Measurements from ENCODE around the gene JPT2.

Gene JPT2

DNA sequence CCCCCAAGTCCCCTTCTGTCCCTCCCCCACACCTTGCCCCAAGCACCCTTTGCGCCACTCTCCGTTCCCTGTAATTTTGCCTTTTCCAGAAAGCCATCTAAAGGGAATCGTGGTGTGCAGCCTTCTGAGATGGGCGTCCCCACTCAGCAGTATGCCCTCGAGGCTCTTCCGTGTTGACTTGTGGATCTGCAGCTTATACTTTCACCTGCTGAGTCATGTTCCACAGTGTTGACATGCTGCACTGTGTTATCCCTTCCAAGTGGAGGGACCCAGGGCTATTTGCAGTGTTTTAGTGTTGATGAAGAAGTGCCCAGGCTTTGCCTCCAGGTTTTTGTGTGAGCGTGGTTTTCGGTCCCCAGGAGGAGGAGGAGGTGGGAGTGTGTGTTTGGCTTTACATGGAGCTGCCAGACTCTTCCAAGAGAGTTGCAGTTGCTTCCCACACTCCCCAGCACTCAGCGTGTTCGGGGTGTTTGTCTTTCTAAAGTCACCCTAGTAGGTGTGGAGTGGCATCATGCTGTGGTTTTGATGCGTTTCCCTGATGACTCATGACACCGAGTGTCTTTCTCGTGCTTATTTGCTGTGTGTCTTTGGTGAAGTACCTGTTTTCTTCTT is 32.1 kb upstream of the JPT2 start:
- peak; percentile 29 for DNase-seq
- H3K4me3 ChIP-seq (ENCODE audit: low read depth, low read length) = no peak overlapping the region
- no peak for TF ChIP-seq CTCF (IDR thresholded peaks at IDR 0.05; ENCODE audit: low read depth, low read length, missing control alignments)
- H3K36me3 ChIP-seq (replicated peaks) = peaks cover 40% of the 10 kb centered on the region
- H3K27me3 ChIP-seq (replicated peaks) = no peaks in the 10 kb centered on the region
- no peak overlapping the region for H3K27ac ChIP-seq
- in situ Hi-C loops (cut with HindIII; ENCODE audit: low pct_ligation_motif_present, low sequenced_read_pairs) = no loop called here

DNA sequence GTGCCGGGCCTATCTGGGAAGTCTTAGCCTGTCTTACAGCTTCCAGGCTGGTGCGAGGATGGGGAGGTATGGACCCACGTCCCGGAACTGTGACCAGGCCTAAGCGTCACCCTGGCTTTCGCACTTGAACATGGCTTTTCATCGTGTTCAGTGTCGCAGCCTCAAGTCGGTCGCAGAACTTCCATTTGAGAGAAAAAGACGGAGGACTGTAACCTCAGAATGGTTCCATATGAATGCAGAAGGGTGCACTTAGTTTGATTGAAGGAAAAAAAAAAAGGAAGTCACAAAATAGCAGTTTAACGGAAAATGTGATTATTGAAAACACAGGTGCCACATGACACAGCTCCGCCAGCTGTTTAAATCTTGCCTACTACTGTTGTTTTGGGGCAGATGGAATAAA is 30.2 kb upstream of the JPT2 start:
- no peaks in the 10 kb centered on the region for H3K27me3 ChIP-seq (replicated peaks)
- H3K27ac ChIP-seq = no peak overlapping the region
- H3K36me3 ChIP-seq (replicated peaks) = peaks cover 34% of the 10 kb centered on the region
- DNase-seq = no peak
- H3K4me3 ChIP-seq (ENCODE audit: low read depth, low read length) = no peak overlapping the region
- no peak for TF ChIP-seq CTCF (IDR thresholded peaks at IDR 0.05; ENCODE audit: low read depth, low read length, missing control alignments)
- in situ Hi-C loops (cut with HindIII; ENCODE audit: low pct_ligation_motif_present, low sequenced_read_pairs) = no loop called here

- no peaks in the 10 kb centered on the region for H3K27me3 ChIP-seq (replicated peaks)
- no peak overlapping the region for H3K4me3 ChIP-seq (ENCODE audit: low read depth, low read length)
- no peak overlapping the region for H3K27ac ChIP-seq
- in situ Hi-C loops (cut with HindIII; ENCODE audit: low pct_ligation_motif_present, low sequenced_read_pairs) = no loop called here
- no peak for TF ChIP-seq CTCF (IDR thresholded peaks at IDR 0.05; ENCODE audit: low read depth, low read length, missing control alignments)
- DNase-seq = no peak
- peaks cover 36% of the 10 kb centered on the region for H3K36me3 ChIP-seq (replicated peaks)
Measured at GRCh38 chr16:1650131-1650530, 27.9 kb upstream of the JPT2 start.

DNA sequence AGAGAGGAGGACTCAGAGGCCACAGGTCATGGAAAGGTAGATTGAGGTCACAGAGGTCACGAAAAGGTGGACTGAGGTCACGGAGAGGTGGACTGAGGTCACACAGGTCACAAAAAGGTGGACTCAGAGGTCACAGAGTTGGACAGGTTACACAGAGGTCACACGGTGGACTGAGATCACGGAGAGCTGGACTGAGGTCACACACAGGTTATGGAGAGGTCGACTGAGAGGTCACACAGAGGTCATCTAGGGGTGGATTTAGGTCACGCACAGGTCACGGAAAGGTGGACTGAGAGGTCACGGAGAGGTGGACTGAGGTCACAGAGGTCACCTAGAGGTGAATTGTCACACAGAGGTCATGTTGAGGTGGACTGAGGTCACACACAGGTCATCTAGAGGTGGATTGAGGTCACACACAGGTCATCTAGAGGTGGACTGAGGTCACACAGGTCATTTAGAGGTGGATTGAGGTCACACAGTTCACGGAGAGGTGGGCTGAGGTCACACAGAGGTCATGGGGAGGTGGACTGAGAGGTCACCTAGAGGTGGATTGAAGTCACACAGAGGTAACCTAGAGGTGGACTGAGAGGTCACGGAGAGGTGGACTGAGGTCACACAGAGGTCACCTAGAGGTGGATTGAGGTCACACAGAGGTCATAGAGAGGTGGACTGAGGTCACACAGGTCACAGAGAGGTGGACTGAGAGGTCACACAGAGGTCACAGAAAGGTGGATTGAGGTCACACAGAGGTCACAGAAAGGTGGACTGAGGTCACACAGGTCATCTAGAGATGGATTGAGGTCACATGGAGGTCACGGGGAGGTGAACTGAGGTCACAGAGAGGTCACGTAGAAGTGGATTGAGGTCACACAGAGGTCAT is 26.7 kb upstream of the JPT2 start:
- TF ChIP-seq CTCF (IDR thresholded peaks at IDR 0.05; ENCODE audit: low read depth, low read length, missing control alignments) = no peak
- Histone ChIP-seq H3K27me3 (replicated peaks) (no peaks in the 10 kb centered on the region), H3K27ac (no peak overlapping the region), H3K36me3 (replicated peaks) (peaks cover 42% of the 10 kb centered on the region), H3K4me3 (ENCODE audit: low read depth, low read length) (no peak overlapping the region)
- DNase-seq = no peak
- in situ Hi-C loops (cut with HindIII; ENCODE audit: low pct_ligation_motif_present, low sequenced_read_pairs) = no loop called here

- Histone ChIP-seq H3K36me3 (replicated peaks) (peaks cover 48% of the 10 kb centered on the region), H3K27me3 (replicated peaks) (no peaks in the 10 kb centered on the region), H3K27ac (no peak overlapping the region), H3K4me3 (ENCODE audit: low read depth, low read length) (no peak overlapping the region)
- no peak for TF ChIP-seq CTCF (IDR thresholded peaks at IDR 0.05; ENCODE audit: low read depth, low read length, missing control alignments)
- DNase-seq = no peak
- in situ Hi-C loops (cut with HindIII; ENCODE audit: low pct_ligation_motif_present, low sequenced_read_pairs) = no loop called here
Measured at GRCh38 chr16:1651974-1652312, 26.1 kb upstream of the JPT2 start.
